ENCODE results near the gene ATP5F1D.

DNA sequence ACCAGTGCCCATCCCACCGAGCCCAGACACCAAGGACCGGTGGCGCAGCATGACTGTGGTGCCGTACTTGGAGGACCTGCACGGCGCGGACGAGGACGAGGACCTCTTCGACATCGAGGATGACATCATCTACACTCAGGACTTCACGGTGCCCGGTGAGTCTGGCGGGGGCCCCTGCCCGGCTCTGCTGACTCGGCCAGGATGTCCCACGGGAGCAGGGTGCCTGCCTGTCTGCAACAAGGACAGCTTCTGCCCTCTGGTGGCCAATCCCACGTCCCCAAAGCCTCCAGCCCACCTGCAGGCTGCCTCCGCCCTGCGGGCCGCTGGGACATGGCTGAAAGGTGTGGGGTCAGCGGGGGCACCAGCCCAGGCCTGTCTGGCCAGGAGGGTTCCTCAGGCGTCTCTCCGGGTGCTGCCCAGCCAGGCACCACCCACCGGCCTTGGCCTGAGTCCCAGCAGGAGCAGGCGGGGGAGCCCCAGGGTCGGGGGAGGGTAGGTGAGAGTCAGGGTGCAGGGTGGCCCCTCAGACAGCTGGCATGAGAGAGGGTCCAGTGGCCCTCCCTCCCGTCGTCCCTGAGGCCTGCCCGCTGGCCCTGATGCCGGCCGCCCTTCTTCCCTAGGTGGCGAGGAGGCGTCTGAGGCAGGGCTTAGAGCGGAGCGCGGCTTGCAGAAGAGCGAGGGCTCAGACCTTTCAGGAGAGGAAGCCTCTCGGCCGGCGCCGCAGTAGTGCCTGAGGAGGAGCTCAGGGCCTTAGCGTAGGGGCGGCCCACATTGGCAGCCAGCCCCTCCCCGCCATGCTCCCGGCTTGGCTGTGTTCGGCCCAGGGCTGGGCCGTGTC, 18.3 kb upstream of the ATP5F1D start:
- TF ChIP-seq, protein P1, sequence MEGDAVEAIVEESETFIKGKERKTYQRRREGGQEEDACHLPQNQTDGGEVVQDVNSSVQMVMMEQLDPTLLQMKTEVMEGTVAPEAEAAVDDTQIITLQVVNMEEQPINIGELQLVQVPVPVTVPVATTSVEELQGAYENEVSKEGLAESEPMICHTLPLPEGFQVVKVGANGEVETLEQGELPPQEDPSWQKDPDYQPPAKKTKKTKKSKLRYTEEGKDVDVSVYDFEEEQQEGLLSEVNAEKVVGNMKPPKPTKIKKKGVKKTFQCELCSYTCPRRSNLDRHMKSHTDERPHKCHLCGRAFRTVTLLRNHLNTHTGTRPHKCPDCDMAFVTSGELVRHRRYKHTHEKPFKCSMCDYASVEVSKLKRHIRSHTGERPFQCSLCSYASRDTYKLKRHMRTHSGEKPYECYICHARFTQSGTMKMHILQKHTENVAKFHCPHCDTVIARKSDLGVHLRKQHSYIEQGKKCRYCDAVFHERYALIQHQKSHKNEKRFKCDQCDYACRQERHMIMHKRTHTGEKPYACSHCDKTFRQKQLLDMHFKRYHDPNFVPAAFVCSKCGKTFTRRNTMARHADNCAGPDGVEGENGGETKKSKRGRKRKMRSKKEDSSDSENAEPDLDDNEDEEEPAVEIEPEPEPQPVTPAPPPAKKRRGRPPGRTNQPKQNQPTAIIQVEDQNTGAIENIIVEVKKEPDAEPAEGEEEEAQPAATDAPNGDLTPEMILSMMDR (IDR thresholded peaks at IDR 0.05) = peak in 3 of 6 experiments; percentile 11 to 42 (median 28)
- TF ChIP-seq POLR2A (IDR thresholded peaks at IDR 0.05) (no peak), EP300 (IDR thresholded peaks at IDR 0.05) (no peak), POLR2AphosphoS5 (IDR thresholded peaks at IDR 0.05) (no peak)

Measured in upper lobe of left lung (tissue), 4 donors.